OCI-LY7 (cell line): ENCODE measurements around the gene KLHDC3.

Source experiments
- EZH2phosphoT487 ChIP-seq: fragments of 200-600 bp; sonication (generic); IDR thresholded peaks from 2 replicates; pipeline ENCODE4 v1.6.1; 2018; ENCODE audit warnings: low read depth, borderline replicate concordance, mild to moderate bottlenecking, mixed run types, antibody characterized with exemption, low read length, moderate library complexity, mixed read lengths
- TF ChIP-seq, protein P1 (sequence below): fragments of 200-600 bp; sonication (generic); conservative IDR thresholded peaks from 2 replicates; pipeline ENCODE4 v1.5.1; 2014; ENCODE audit warnings: mild to moderate bottlenecking, antibody characterized with exemption, low read length, moderate library complexity, mixed read lengths

GRCh38 chr6:43052225-43052841 is 38.3 kb downstream of the KLHDC3 start:
- no peak for TF ChIP-seq EZH2phosphoT487
- TF ChIP-seq, protein P1, sequence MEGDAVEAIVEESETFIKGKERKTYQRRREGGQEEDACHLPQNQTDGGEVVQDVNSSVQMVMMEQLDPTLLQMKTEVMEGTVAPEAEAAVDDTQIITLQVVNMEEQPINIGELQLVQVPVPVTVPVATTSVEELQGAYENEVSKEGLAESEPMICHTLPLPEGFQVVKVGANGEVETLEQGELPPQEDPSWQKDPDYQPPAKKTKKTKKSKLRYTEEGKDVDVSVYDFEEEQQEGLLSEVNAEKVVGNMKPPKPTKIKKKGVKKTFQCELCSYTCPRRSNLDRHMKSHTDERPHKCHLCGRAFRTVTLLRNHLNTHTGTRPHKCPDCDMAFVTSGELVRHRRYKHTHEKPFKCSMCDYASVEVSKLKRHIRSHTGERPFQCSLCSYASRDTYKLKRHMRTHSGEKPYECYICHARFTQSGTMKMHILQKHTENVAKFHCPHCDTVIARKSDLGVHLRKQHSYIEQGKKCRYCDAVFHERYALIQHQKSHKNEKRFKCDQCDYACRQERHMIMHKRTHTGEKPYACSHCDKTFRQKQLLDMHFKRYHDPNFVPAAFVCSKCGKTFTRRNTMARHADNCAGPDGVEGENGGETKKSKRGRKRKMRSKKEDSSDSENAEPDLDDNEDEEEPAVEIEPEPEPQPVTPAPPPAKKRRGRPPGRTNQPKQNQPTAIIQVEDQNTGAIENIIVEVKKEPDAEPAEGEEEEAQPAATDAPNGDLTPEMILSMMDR: no peak
